ENCODE measurements around the gene MGARP.

Gene MGARP

DNA sequence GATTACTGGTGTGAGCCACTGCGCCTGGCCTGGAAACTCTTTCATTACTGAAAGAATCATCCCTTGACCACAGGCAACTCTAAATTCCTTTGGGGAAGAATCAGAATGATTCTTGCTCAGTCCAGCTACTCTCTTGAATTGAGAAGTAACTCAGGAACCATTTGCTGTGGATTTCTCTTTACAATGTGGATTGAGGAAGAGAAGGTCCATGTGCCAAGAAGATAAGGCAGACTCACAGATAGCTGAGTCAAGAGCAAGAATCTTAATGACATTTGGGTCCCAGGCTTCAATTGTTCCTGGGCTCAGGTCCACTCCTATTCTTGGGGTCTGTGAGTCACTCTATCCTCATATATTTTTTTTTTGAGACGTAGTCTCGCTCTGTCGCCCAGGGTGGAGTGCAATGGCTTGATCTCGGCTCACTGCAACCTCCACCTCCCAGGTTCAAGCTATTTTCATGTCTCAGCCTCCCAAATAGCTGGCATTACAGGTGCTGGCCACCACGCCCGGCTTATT is 6.2 kb upstream of the MGARP start:
- TF ChIP-seq CTCF (IDR thresholded peaks at IDR 0.05; ENCODE audit: low read length, missing control alignments): no peak
- H3K4me3 ChIP-seq (replicated peaks; ENCODE audit: low read depth, low read length): no peak overlapping the region
- no peak for DNase-seq (ENCODE audit: low read depth)

GRCh38 chr4:139282721-139283075 is 2.7 kb upstream of the MGARP start:
- peak; percentile 15 for DNase-seq (ENCODE audit: low read depth)
- H3K4me3 ChIP-seq (replicated peaks; ENCODE audit: low read depth, low read length): no peak overlapping the region
- no peak for TF ChIP-seq CTCF (IDR thresholded peaks at IDR 0.05; ENCODE audit: low read length, missing control alignments)

DNA sequence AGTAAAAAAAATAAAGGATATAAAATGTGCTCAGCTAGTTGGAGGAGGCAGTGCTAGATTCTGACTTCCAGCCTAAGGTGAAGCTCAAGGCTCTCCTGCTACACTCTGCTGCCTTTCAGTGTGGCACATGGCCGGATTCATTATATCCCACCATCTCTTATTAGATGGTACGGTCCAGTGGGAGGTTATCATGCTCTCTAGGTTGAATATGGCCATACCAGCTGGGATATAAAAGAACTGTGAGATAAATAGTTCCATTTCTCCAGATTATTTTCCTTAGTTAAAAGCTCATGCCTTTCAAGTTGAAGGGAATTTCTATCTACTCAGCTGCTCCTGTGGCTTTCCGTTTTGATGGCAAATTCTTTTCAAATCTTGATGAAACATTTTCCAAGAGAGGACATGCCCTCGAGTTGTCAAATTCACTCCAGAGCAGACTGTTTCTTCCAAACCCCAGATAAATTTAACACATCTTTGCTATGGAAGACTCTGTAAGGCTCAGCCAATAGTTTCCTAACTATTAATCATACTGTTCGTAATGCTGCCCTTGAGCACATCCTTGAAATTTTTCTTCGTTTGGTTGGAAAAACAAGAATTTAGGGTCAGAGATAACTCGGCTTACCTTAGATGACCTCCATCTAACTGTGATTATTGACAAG is 2.2 kb upstream of the MGARP start:
- TF ChIP-seq CTCF (IDR thresholded peaks at IDR 0.05; ENCODE audit: low read length, missing control alignments): no peak
- no peak overlapping the region for H3K4me3 ChIP-seq (replicated peaks; ENCODE audit: low read depth, low read length)
- peak; percentile 30 for DNase-seq (ENCODE audit: low read depth)

- no peak for TF ChIP-seq CTCF (IDR thresholded peaks at IDR 0.05; ENCODE audit: low read length, missing control alignments)
- DNase-seq (ENCODE audit: low read depth): peak; percentile 18
- H3K4me3 ChIP-seq (replicated peaks; ENCODE audit: low read depth, low read length): peak overlapping the region; percentile 62
These were observed 889 bp downstream of the MGARP start for GRCh38 chr4:139278912-139279759.

GRCh38 chr4:139278485-139278884 is 1.5 kb downstream of the MGARP start:
- DNase-seq (ENCODE audit: low read depth): no peak
- TF ChIP-seq CTCF (IDR thresholded peaks at IDR 0.05; ENCODE audit: low read length, missing control alignments): no peak
- peak overlapping the region; percentile 62 for H3K4me3 ChIP-seq (replicated peaks; ENCODE audit: low read depth, low read length)

DNA sequence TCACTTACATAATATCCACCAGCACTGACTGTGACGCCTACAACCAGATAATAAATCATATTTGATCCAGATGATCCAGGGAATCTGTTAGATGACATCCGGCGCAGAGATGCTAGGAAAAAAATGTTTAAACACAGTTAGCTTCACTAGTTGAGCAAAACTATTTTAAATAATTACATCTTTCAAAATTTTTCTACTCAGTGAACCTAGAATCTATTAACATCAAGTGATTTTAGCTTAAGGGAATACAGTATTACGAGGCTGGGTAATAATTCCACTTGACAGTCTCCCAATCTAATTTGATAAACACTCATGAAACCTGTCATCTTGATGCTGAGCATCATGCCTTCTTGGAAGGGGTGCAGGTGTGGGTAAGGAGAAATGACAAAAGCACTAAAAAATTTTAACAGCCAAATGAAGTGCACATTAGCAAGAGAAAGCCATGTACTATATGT is 4.7 kb downstream of the MGARP start:
- no peak overlapping the region for H3K4me3 ChIP-seq (replicated peaks; ENCODE audit: low read depth, low read length)
- DNase-seq (ENCODE audit: low read depth): no peak
- TF ChIP-seq CTCF (IDR thresholded peaks at IDR 0.05; ENCODE audit: low read length, missing control alignments): no peak
